ENCODE results near the gene CCBE1. TPM values are rescaled to one million over a fixed set of nuclear protein-coding genes. Genes with fewer than 3 reads are reported as not detected.

Gene CCBE1
- total and polyA plus RNA-seq, 2 donors (not counting 1 experiment from before 2014, with no cell fraction given) = 122 TPM

GRCh38 chr18:59437851-59438569 is 259.2 kb downstream of the CCBE1 start:
- Histone ChIP-seq H3K9ac (ENCODE audit: insufficient read depth, low read length) (no peak overlapping the region), H3K79me2 (ENCODE audit: control insufficient read depth, insufficient read depth, low read length) (no peaks in the 10 kb centered on the region), H2AFZ (ENCODE audit: low read length) (no peak overlapping the region), H3K27ac (ENCODE audit: insufficient read depth, low read length) (no peak overlapping the region), H3K27me3 (ENCODE audit: control insufficient read depth, insufficient read depth, low read length) (no peaks in the 10 kb centered on the region), H3K36me3 (ENCODE audit: control insufficient read depth, insufficient read depth, low read length) (peaks cover 15% of the 10 kb centered on the region), H3K4me1 (ENCODE audit: control insufficient read depth, extremely low read depth, insufficient read depth, low read length) (no peaks in the 10 kb centered on the region), H3K9me3 (ENCODE audit: control insufficient read depth, insufficient read depth, low read depth, low read length) (no peaks in the 10 kb centered on the region), H3K4me3 (replicated peaks in 1 of 4; ENCODE audit: control extremely low read depth in 1 of 4, insufficient read depth in 1 of 4, low read depth in 3 of 4, low read length in 4 of 4) (no peak overlapping the region), H3K4me2 (ENCODE audit: extremely low read depth, insufficient read depth, low read length) (no peak overlapping the region), H4K20me1 (ENCODE audit: control insufficient read depth, extremely low read depth, insufficient read depth, low read length) (no peaks in the 10 kb centered on the region)
- DNase-seq (ENCODE audit: low read depth in 2 of 2) = no peak
- TF ChIP-seq EZH2 (IDR thresholded peaks at IDR 0.05; ENCODE audit: low read length, missing control alignments) = no peak
- TF ChIP-seq, protein P1, sequence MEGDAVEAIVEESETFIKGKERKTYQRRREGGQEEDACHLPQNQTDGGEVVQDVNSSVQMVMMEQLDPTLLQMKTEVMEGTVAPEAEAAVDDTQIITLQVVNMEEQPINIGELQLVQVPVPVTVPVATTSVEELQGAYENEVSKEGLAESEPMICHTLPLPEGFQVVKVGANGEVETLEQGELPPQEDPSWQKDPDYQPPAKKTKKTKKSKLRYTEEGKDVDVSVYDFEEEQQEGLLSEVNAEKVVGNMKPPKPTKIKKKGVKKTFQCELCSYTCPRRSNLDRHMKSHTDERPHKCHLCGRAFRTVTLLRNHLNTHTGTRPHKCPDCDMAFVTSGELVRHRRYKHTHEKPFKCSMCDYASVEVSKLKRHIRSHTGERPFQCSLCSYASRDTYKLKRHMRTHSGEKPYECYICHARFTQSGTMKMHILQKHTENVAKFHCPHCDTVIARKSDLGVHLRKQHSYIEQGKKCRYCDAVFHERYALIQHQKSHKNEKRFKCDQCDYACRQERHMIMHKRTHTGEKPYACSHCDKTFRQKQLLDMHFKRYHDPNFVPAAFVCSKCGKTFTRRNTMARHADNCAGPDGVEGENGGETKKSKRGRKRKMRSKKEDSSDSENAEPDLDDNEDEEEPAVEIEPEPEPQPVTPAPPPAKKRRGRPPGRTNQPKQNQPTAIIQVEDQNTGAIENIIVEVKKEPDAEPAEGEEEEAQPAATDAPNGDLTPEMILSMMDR (conservative IDR thresholded peaks at IDR 0.05 in 1 of 2, IDR thresholded peaks at IDR 0.05 in 1 of 2; ENCODE audit: low read depth in 1 of 2, low read length in 2 of 2) = no peak

DNA sequence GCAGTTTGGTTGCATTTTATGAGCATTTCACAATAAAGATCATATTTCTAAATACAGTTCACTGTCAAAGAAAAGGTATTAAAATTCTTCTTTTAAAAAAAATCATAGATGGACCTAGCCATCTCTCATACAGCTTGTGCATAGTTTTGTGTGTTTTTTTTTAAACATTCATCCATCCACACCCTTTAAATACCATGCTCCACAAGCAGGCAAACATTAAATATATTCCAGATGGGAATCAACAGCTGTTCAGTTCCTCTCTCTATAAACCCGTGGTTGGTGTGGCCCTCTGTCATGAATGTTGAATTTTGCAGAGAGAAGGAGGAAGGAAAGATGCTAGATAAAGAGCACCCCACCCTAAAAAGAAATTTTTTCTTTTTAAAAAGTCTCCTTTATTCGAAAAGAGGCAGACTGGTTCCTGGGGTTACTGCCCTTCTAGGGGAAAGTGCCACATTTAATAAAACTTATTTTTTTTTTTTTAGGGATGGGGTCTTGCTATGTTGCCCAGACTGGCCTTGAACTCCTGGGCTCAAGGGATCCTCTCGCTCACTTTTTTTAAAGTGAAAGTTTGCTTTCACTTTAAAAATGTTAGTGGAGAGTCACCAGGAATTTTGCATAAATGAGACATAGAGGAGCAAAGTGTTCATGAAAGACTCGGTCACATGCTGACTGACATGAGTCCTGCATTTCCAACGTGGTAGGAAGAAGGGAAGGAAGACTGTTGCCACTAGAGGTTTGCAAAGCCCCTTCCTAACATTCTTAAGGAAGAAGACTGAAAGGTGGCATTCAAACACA is 264.2 kb downstream of the CCBE1 start:
- H2AFZ ChIP-seq (ENCODE audit: low read length) = no peak overlapping the region
- H3K4me2 ChIP-seq (ENCODE audit: extremely low read depth, insufficient read depth, low read length) = no peak overlapping the region
- H3K27me3 ChIP-seq (ENCODE audit: control insufficient read depth, insufficient read depth, low read length) = no peaks in the 10 kb centered on the region
- H4K20me1 ChIP-seq (ENCODE audit: control insufficient read depth, extremely low read depth, insufficient read depth, low read length) = no peaks in the 10 kb centered on the region
- no peaks in the 10 kb centered on the region for H3K79me2 ChIP-seq (ENCODE audit: control insufficient read depth, insufficient read depth, low read length)
- H3K4me1 ChIP-seq (ENCODE audit: control insufficient read depth, extremely low read depth, insufficient read depth, low read length) = no peaks in the 10 kb centered on the region
- TF ChIP-seq, protein P1 (conservative IDR thresholded peaks at IDR 0.05 in 1 of 2, IDR thresholded peaks at IDR 0.05 in 1 of 2; ENCODE audit: low read depth in 1 of 2, low read length in 2 of 2) = no peak
- TF ChIP-seq EZH2 (IDR thresholded peaks at IDR 0.05; ENCODE audit: low read length, missing control alignments) = no peak
- H3K9ac ChIP-seq (ENCODE audit: insufficient read depth, low read length) = no peak overlapping the region
- H3K4me3 ChIP-seq (replicated peaks in 1 of 4; ENCODE audit: control extremely low read depth in 1 of 4, insufficient read depth in 1 of 4, low read depth in 3 of 4, low read length in 4 of 4) = no peak overlapping the region
- no peak overlapping the region for H3K27ac ChIP-seq (ENCODE audit: insufficient read depth, low read length)
- no peak for DNase-seq (ENCODE audit: low read depth in 2 of 2)
- no peaks in the 10 kb centered on the region for H3K9me3 ChIP-seq (ENCODE audit: control insufficient read depth, insufficient read depth, low read depth, low read length)
- peaks cover 10% of the 10 kb centered on the region for H3K36me3 ChIP-seq (ENCODE audit: control insufficient read depth, insufficient read depth, low read length)

DNA sequence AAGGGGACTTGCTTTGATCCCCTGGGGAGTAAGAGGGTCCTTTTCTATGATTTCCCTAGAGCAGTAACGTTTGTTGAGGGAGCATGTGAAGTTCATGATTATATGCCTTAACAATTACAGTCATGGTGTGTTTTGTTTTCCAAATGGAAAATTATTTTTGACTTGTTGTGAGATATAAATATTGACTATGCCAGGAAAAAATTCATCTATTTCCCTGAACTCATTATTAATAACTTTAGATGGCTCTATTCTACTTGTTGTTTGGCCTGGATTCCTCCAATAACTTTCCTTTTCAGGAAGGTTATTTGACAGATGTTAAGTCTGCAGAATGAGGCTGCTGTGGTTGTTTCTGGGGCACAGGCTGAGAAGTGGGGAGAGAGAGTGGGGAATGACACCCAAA is 266.1 kb downstream of the CCBE1 start:
- H3K27ac ChIP-seq (ENCODE audit: insufficient read depth, low read length) = no peak overlapping the region
- H3K4me2 ChIP-seq (ENCODE audit: extremely low read depth, insufficient read depth, low read length) = no peak overlapping the region
- no peaks in the 10 kb centered on the region for H3K79me2 ChIP-seq (ENCODE audit: control insufficient read depth, insufficient read depth, low read length)
- H4K20me1 ChIP-seq (ENCODE audit: control insufficient read depth, extremely low read depth, insufficient read depth, low read length) = no peaks in the 10 kb centered on the region
- H3K4me3 ChIP-seq (replicated peaks in 1 of 4; ENCODE audit: control extremely low read depth in 1 of 4, insufficient read depth in 1 of 4, low read depth in 3 of 4, low read length in 4 of 4) = no peak overlapping the region
- H3K4me1 ChIP-seq (ENCODE audit: control insufficient read depth, extremely low read depth, insufficient read depth, low read length) = no peaks in the 10 kb centered on the region
- H2AFZ ChIP-seq (ENCODE audit: low read length) = no peak overlapping the region
- no peak for TF ChIP-seq EZH2 (IDR thresholded peaks at IDR 0.05; ENCODE audit: low read length, missing control alignments)
- TF ChIP-seq, protein P1 (conservative IDR thresholded peaks at IDR 0.05 in 1 of 2, IDR thresholded peaks at IDR 0.05 in 1 of 2; ENCODE audit: low read depth in 1 of 2, low read length in 2 of 2) = no peak
- H3K36me3 ChIP-seq (ENCODE audit: control insufficient read depth, insufficient read depth, low read length) = peaks cover 7% of the 10 kb centered on the region
- no peak for DNase-seq (ENCODE audit: low read depth in 2 of 2)
- no peak overlapping the region for H3K9ac ChIP-seq (ENCODE audit: insufficient read depth, low read length)
- H3K27me3 ChIP-seq (ENCODE audit: control insufficient read depth, insufficient read depth, low read length) = no peaks in the 10 kb centered on the region
- no peaks in the 10 kb centered on the region for H3K9me3 ChIP-seq (ENCODE audit: control insufficient read depth, insufficient read depth, low read depth, low read length)
